ENCODE results near the gene ZNF511.

Gene ZNF511

DNA sequence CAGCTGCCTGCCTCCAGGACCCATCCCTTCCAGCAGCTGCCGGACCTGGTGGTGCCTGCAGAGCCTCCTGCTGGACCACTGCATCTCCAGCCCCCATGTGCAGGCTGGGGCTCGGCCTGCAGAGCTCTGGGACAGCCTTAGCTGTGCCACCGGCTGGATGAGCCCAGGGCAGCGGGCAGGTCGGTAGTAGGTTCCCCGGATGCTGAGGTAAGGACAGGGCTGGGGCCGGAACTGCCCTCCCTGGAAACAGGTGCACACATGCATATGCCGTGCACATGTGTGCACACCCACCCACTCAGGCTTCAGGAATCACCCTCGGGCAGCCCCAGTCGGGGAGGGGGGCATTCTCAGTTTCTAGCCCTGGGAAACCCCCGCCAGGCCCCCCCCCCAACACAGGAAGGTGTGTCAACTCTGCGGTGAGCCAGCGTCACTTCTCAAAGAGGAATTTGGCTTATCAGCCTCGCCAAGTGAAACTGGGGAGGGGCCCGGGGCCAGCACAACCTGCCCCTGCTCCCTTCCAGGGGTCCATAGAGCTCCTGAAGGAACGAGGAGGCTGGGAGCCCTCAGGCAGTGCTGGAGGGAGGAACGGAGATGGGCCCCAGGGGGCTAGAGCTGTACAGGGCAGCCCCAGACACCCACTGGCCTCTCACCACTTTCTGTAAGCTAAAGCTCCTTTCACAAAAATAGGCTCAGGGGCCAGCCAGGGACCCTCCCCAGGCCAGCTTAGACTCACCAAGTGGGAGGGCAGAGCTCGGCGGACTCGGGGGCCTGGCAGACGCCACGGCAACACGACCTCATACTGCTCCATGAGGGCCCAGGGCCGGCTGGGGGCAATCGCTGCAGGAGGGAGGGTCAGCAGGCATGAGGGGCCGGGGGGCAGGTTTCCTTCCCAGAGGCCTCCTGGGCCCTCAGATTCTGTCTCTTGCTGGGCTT, 33.7 kb upstream of the ZNF511 start:
- DNase-seq = peak; percentile 85 to 88

DNA sequence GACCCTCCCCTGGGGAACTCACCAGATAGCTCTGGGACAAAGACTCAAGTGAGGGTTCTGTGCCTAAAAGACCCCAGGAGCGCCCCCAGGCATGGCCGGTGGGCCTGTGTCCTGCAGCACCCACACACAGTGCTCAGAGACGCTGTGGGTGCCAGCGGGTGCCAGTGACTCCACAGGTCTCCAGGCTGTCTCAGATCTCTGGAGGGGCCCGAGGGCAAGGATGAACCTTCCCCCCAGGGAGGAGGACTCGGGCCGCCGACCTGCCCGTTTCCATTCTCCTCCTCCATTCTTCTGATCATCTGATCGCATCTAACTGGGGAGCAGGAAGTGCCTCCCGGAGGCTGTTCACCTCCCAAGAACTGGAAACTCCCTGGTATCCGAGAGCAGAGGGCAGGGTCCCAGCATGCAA, 33.0 kb upstream of the ZNF511 start:
- peak; percentile 42 to 44 for DNase-seq

DNA sequence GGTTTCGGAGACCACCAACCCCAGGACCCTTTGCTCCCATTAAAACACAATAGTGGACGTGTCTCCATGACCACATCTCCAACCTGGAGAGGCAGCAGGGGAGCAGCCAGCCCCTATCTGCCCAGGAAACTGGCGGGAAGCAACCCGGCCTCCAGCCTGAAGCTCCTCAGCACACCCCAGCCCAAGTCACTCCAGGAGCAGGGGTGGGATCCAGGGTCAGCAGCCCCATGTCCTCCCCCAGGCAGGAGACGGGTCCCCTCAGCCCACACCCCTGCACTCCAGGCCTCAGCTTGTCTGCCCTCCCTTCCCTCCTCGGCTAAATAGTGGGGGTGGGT, 32.6 kb upstream of the ZNF511 start:
- DNase-seq = no peak

DNA sequence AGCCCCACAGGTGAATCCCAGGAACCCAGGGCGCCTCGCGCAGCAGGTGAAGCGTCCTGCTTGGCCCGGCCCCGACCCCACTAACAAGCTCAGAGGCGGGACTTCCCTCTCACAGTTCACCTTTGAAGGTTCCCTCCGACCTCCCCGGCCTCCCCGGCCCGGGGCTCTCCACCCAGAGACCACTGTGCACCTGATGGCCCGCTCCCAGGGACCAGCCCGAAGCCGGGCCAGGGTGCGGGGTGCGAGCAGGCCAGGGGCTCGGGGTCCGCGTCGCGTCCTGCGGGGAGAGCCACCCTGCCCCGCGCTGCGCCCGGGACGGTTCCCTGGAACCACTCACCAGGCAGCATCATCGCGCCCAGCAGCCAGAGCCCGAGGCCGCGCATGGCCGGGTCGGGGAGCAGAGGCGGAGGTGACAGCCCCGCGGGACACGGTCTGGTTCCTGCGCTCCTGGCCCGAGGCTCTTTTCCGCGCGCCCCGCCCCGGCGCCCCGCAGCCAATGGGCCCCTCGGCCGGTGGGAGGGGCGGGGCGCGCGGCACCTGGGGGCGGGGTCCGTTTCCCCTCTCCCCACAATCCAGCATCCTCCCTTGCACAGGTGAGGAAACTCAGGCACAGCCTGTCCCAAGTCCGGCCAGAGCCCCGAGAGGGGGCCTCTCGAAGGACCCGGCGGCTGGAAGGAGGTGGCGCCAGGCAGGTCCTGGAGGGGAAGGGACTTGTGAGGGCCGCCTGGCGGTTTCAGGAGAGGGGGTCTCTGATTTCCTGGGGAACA, 32.1 kb upstream of the ZNF511 start, which contains the start of gene ADAM8:
TSS of gene ADAM8 (minus strand) at position 434 of the 767 bp plus-strand sequence. CDS start at position 383, 51 bp downstream.
- peak; percentile 63 to 69 for DNase-seq

DNA sequence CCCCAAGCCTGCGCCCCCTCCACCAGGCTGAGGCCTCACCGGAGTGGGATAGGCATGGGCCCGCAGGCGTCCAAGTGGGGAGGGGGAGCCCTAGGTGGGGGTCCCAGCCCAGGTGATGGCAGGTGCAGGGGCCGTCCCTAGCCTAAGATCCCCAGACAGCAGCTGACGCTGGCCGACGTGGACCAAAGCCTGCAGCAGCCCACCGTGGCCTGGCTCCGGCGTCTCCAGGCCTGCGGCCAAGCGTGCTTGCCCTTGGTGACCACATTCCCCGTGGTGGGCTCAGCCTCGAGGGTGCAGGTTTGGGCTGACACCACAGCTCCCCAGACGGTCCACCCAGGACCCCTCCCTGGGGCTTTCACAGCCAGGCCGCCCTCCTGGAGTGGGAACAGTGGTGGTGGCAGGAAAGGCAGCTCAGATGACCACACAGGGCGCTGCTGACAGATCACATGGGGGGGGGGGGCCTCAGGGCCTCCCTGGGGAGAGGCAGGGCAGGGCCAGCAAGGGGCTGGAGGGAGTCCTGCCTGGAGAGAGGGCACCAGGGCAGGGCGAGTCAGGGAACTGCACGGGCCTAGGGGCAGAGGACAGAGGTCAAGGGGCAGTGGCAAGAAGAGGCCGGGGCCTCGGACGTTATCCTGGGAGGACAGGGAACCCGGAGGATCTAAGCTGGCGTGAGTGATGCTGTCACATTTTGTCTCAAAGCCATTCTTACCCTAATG, 31.3 kb upstream of the ZNF511 start:
- DNase-seq = no peak

DNA sequence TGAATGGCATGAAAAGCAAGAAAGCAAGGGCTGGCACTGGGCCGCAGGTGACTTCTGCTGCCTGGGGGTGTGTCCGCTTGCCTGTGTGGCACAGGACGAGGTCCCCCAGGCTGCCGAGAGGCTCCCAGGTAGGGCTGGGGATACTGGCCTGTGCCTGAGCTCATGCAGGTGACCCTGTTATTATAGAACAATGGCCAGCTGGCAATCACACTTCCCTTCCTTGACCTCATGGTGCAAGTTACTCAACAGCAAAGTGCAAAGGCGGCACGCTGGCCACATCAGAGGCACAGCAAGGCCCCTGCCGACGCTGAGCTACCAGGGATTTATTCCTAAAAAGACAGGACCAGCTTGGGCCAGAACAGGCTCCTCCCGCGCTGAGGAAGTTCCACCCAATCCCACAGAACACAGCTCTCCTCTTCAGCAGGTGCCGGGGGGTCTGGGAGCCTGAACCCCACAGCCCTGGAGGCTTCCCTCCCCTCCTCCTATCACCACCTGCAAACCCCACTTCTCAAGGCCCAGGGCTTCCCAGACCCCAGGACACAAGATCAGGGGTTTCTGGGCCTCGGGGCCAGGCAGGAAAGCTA, 30.6 kb upstream of the ZNF511 start:
- no peak for DNase-seq

DNA sequence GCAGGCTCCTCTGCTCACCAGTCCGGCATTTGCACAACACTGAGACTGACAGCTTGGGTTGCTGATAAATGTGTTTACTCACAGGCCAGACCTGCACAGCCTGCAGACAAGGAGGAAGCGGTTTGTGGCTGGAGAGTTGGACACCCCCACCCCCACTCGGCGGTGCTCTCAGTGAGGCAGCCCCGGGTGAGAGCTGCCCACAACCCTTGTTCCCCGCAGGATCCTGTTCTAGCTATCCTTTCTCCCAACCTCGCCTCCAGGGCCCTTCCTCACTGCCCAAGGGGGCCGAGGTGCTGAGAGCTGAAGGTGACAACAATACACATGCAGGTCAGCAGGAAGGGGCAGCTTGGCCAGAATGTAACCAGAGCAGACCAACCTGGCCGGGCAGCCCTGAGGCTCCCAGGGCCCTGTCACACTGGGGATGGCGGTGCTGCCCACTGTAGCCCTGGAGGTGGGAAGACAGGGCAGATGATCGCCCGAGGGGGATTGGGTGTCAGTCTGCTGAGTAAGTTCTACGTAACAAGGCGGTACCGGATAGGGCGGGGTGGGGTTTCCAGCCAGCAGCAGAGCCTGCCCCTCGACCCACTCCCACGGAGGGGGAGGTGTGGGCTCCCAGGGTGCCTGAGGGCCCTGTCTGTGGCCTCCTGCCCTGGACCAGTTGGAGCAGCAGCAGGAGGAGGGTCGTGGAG, 30.0 kb upstream of the ZNF511 start:
- peak; percentile 49 to 60 for DNase-seq

DNA sequence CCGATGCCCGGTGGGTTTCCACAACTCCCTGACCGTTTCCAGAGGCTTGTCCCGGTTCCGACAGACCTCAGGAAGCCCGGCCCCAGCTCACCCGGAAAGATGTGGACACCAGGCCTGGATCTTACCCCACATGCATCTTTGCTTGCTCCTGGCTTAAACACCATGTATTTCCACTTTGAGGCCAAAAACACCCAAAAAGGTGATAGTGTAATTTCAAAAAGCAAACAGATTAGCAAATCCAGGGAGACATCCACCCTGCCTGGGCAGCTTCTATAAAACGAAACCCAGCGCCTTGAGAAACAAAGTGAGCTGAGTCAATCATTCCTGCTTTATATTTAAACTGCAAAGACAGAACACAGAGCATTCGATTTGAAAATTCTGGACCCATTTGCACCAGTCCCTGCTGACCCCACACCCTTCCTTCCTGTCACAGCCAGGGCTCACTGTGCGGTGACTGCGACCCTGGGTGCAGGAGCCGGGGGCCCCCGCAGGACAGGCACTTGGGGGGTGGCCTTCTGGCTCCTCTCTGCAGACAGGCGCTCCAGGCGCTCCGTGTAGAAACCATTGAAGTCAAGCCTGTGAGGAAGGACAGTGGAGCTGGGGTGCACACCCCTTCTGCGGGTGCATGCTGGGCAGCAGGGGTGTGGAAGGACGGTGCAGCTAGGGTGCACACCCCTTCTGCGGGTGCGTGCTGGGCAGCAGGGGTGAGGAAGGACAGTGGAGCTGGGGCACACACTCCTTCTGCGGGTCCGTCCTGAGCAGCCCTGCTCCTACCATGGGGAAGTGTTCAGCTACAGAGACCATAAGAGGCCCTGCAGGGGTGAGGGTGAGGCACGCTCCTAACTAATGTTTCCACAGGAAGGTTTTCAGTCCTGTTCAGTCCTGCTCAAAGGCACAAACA, 29.1 kb upstream of the ZNF511 start:
- no peak for DNase-seq

DNA sequence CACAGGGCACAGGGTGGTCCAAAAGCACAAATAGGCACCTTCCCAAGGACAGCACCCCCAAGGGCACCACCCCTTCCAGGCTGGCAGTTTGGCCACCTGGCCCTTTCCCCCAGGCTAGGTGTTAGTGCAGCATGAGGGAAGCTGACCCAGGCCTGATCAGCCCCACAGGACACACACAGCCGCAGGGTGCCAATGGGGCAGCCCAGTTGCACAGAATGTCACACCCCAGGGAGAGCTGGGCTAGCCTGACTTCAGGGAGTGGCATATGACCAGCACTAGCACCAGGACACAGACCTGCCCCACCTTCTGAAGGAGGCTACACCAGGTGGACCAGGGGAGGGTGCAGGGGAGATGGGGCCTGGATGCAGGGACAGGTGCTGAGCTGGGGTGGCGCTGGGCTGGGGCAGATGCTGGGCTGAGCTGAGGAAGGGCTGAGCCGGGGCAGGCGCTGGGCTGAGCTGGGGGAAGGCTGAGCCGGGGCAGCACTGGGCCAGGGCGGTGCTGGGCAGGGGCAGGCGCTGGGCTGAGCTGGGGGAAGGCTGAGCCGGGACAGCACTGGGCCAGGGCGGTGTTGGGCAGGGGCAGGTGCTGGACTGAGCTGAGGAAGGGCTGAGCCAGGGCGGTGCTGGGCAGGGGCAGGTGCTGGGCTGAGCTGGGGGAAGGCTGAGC, 28.2 kb upstream of the ZNF511 start:
- DNase-seq = no peak

DNA sequence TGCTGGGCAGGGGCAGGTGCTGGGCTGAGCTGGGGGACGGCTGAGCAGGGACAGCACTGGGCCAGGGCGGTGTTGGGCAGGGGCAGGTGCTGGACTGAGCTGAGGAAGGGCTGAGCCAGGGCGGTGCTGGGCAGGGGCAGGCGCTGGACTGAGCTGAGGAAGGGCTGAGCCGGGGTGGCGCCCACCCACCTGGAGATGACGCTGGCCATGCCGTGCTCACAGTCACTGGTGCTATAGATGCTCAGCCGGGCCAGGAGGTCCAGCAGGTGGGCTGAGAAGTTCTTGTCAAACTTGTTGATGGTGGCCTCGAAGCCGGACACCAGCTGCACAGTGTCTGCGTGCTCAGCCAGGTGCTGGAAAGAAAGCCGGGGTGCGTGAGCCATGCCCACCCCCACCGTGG, 27.6 kb upstream of the ZNF511 start:
- no peak for DNase-seq

DNA sequence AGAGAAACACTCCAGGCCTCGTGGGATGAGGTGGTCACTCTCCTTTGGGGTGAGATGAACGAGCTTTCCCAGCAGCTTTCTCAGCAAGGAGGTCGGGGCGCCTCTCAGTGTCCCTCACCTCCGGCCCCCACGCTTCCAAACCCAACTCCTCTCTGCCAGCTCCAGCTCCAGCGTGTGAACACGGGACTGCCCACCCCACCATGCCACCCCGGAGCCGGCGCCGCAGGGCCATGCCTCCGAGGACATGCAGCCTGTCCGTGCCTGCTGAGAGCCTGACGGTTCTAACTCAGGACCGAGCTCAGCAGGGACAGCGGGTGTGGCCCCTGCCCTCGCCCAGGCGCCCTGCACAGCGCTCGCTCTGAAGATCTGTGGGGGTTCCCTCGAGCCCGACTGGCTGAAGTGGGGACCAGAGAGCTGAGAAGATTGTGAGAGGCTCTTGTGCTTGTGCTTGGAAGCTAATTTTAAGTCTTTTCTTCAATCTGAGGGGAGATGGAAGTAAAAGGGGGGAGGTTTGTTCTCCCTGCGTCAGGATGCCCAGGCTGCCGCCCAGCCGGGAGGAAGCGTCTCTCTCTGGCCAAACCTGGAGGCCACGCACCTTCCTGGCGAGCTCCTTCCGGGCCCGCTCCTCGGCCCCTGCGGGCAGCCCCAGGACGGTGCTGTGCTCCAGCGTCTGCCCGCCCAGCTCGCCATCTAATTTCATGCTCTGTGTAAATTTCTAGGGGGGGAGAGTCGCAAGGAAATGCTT, 26.9 kb upstream of the ZNF511 start:
- DNase-seq = no peak

DNA sequence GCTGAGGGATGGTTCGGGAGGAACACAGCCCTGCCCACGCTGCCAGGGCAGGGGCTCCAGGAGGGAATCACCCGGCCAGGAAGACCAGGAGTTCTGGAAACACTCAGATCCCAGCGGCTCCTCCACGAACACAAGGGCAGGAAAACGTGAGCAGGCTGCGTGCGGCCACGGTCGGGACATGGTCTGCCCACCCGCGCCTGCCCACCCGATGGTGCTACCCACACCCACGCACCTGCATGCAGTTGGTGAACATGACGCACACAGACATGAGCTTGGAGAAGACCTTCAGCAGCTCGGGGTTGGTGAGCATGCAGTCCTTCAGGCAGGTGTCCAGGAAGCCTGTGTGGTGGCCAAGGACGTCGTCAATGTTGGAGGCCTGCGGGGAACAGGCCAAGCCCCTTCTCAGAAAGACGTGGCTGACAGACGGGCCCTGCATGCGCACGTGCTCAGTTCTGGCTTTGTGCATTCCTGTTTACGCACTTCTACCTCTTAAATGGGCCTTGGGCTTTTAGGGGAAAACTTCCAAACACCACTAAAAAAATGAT, 25.8 kb upstream of the ZNF511 start:
- DNase-seq = no peak

DNA sequence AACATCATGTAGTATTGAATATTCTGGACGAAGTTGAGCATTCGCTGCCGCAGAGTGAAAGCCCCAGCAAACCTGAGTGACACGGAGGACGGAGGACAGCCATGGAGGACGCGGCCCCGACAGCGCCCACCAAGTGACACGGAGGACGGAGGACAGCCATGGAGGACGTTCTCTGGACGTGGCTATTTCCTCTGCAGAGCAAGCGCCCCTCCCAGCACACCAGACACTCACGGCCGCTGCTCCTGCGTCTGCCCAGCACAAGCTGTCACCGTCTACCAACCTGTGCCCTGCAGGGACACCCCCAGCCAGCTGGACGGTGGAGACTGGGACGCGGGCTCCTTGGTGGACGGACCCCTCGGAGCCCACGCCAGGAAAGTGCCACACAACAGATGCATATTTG, 24.8 kb upstream of the ZNF511 start:
- no peak for DNase-seq

DNA sequence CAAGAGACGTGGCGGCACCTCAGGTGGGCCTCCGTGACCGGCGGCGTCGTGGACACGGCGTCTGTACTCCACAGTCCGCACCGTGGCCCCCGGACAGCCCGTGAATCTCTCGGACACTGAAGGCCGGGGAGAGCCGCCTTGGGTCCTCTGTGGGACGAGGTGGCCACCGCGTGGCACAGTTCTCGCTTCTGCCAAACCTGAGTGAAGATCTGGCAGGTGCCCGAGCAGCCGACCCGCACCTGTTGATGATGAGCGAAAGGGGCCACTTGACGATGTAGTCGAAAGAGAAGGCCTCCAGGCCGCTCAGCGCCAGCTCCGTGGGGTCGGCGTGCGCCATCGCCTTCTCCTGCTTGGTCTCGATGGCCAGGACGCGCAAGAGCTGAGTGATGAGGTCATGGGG, 23.5 kb upstream of the ZNF511 start:
- no peak for DNase-seq

DNA sequence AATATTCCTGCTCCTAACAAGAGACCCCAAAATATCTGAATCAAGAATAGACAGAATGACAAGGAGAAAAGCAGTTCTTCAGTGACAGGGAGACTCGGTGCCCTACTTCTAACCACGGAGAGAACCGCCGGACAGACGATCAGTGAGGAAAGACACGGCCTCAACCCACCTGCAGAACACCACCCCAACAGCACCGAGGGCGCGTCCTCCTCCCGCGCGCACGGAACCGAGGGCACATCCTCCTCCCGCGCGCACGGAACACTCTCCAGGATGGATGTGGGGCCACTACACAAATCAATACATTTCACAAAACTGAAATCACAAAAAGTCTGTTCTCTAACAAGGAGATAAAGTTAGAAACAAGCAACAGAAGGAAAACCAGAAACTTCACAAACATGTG, 22.3 kb upstream of the ZNF511 start:
- DNase-seq = no peak

DNA sequence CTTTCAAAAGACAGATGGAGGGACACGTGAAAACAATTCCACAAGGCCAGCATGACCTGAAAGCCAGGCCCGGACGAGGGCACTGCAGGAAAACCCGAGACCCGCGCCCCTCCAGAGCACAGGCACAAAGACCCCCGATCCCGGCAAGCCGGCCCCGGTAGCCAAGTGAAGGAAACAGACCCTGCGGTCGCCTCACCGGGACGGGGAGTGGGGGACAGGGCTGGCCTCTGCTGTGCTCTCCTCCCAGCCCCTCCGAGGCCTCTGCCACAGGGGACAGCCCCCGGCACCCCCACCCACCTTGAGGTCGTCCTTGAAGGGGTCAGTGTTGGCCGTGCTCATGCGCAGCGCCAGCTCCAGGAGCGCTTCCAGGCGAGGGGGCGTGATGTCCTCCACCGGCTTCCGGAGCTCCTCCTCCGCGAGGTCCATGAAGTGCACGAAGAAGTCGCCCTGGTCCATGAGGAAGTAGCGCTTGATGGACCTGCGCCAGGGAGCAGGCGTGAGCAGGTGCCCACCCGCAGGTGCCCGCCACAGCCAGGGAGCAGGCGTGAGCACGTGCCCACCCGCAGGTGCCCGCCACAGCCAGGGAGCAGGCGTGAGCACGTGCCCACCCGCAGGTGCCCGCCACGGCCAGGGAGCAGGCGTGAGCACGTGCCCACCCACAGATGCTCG, 20.7 kb upstream of the ZNF511 start:
- DNase-seq = no peak

DNA sequence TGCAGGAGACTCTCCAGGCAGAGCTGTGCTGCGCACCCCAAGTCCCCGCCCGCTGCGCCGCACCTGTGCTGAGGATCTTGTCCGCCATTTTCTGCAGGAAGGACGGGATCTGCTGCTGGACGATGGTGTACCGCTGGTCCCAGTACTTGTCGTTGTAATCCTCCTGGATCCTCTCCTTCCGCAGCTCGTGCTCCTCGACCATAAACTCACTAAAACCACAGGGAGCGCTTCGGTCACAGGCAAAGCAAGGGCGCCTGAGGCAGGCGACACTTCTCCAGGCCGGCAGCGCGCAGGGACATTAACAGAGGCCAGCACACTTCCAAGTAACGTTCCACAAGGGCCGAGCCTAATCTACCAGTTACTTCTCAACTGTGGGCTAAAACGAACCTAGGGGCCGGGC, 19.0 kb upstream of the ZNF511 start:
- DNase-seq = no peak

DNA sequence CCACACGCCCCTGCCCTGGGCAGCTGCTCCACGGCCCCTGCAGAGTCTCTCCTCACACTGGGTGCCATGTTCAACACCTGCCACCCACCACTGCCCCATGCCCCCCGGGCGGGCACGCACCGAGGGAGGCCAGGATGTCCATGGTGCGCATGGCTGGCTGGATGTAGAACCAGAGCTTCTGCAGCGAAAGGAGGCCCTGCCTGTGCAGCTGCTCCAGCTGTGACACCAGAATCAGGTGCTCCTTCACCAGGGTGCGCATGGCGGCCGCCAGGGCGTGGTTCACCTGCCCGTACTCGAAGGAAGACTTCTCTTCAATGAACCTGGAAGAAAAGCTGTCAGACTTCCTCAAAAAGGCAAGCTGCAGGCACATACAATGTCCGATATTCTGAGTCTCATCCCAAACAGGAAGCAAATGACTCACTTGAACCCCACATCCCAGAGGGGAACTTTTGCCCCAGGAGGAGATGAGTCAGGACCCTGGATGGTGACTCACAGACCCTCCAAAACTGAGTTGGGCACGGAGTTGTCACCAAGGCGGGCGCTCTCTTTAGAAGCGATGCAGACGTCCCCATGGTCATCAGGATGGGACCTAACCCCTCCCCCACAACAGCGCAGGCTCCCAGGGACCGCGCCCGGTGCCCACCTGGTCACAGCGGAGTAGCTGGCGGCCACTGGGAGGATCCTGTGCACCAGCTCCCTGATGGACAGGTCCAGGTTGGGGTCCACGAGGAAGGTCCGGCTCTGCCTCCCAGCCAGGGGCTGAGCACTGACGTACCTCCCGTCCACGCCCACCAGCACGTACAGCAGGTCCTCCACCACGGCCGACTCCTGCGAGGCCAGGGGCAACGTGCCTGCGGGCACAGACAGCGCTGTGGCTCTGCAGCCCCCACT, 15.6 kb upstream of the ZNF511 start:
- DNase-seq = no peak
